Ascending aorta (tissue), 2 donors: ENCODE results near the gene LRCH4. TPM values are rescaled to one million over a fixed set of nuclear protein-coding genes. Genes with fewer than 3 reads are reported as not detected.

Experiments
- DNase-seq, 2 donors: peaks; one replicate each; pipeline ENCODE4 v3.0.0-alpha.2; 2019; ENCODE audit warnings: low spot score in 2 of 2
- H3K27ac ChIP-seq, 2 donors: fragments of 200-600 bp; sonication (generic); one replicate each; pipeline ENCODE4 v1.5.1; 2016 to 2017; ENCODE audit warnings: mild to moderate bottlenecking in 1 of 2
- H3K27me3 ChIP-seq: fragments of 200-600 bp; sonication (generic); one replicate; pipeline ENCODE4 v1.5.1; 2017
- H3K36me3 ChIP-seq, 2 donors: fragments of 200-600 bp; sonication (generic); one replicate each; pipeline ENCODE4 v1.5.1; 2016
- H3K4me1 ChIP-seq, 2 donors: fragments of 200-600 bp; sonication (generic); one replicate each; pipeline ENCODE4 v1.5.1; 2016 to 2017; ENCODE audit warnings: mild to moderate bottlenecking in 1 of 2
- H3K4me3 ChIP-seq, 2 donors: fragments of 200-600 bp; sonication (generic); one replicate each; pipeline ENCODE4 v1.5.1; 2016 to 2017; ENCODE audit warnings: mild to moderate bottlenecking in 1 of 2
- H3K9me3 ChIP-seq, 2 donors: fragments of 200-600 bp; sonication (generic); one replicate each; pipeline ENCODE4 v1.5.1; 2016
- CTCF ChIP-seq, 3 experiments: fragments of 200-600 bp in 2 of 3; fragments of 450-650 bp in 1 of 3; sonication (generic) in 2 of 3; IDR thresholded peaks; one replicate each; pipeline ENCODE4 v1.5.1; 2016 to 2019; ENCODE audit warnings: antibody characterized with exemption in 3 of 3, mild to moderate bottlenecking in 1 of 3, moderate library complexity in 1 of 3
- intact Hi-C: fragments of 100-400 bp; cut with DNase I; formaldehyde crosslinking; loops from one replicate; pipeline ENCODE4 v1.15.1; 2023
- total RNA-seq: library from RNA; depleted of rRNA; stranded (reverse); fragments of >200 nt; gene quantifications from one replicate; pipeline ENCODE4 v1.1.0, GENCODE V29; 2016

The LRCH4 gene
- total RNA-seq, 1 donor from 2014 or later = 113 TPM

GRCh38 chr7:100588438-100588837 is 2.5 kb upstream of the LRCH4 start:
- intact Hi-C loops = no loop called here
- Histone ChIP-seq H3K27me3 (no peaks in the 10 kb centered on the region), H3K9me3 (no peaks in the 10 kb centered on the region), H3K4me3 (no peak overlapping the region), H3K36me3 (no peaks in the 10 kb centered on the region), H3K4me1 (peaks cover 0 to 25% of the 10 kb centered on the region in 2 donors), H3K27ac (no peak overlapping the region)
- peak in 2 of 3 experiments; percentile 6 to 27 for TF ChIP-seq CTCF (IDR thresholded peaks at IDR 0.05)
- no peak for DNase-seq

- intact Hi-C loops = loop anchor here (1.0 to 2.0 kb wide), 6 partner anchors 18 to 120 kb away; partner anchors contain the start of genes AGFG2, GNB2, MOSPD3 and POP7
- Histone ChIP-seq H3K9me3 (no peaks in the 10 kb centered on the region), H3K36me3 (peaks cover 8 to 14% of the 10 kb centered on the region in 2 donors), H3K4me3 (peak within 1 kb of the TSS; percentile 82 to 84), H3K4me1 (peaks cover 0 to 25% of the 10 kb centered on the region in 2 donors), H3K27me3 (no peaks in the 10 kb centered on the region), H3K27ac (peak within 1 kb of the TSS; percentile 84 to 87)
- no peak for TF ChIP-seq CTCF (IDR thresholded peaks at IDR 0.05)
- peak; percentile 99 to 100 for DNase-seq
Measured at GRCh38 chr7:100586266-100587025, 517 bp upstream of the LRCH4 start, which contains the start of gene FBXO24. Gene FBXO24 (plus strand): TSS chr7:100586328. CDS start chr7:100586626, 298 bp downstream.

DNA sequence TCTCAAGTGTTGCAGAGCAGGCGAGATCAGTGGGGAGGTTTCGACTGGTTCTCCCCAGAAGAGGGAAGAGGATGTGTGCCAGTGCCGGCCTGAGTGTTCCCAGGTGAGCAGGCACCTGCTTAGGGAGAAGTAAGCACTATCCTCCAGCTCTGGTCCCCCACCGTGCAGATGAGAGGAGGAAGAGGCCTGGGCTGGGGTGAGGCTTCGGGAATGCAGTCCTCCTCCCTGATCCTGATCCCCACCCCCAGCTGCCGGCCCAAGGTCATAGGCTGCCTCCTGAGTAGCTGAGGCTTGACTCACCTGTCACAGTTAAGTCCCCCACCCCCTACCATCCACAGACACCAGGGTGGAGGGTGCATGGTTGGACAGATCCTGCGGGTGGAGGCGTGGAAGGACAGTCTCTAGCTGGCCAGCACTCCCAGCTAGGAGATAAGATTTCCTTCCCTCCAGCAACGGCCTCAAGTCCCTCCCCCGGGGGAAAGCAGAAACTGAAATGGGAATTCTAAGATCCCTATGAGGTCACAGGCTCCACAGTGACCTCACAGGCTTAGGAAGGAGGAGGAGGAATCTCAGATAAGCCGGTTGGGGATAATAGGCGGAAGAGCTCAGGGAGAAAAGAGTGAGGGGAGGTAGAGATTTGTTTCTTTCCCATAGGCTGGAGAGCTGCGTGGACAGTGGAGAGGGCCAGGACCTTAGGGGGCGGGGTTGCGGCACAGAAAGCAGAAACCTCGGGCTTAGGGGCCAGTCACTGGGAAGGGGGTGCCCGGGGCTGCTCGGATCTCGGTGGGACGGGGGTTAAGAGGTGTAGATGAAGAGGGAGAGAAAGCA is 1.0 kb downstream of the LRCH4 start:
- H3K27me3 ChIP-seq = no peaks in the 10 kb centered on the region
- DNase-seq = no peak
- H3K4me3 ChIP-seq = peak overlapping the region; percentile 82
- H3K9me3 ChIP-seq = no peaks in the 10 kb centered on the region
- H3K36me3 ChIP-seq = peaks cover 16 to 29% of the 10 kb centered on the region in 2 donors
- H3K27ac ChIP-seq = peak overlapping the region; percentile 84 to 87
- intact Hi-C loops = no loop called here
- peaks cover 0 to 22% of the 10 kb centered on the region in 2 donors for H3K4me1 ChIP-seq
- no peak for TF ChIP-seq CTCF (IDR thresholded peaks at IDR 0.05)

DNA sequence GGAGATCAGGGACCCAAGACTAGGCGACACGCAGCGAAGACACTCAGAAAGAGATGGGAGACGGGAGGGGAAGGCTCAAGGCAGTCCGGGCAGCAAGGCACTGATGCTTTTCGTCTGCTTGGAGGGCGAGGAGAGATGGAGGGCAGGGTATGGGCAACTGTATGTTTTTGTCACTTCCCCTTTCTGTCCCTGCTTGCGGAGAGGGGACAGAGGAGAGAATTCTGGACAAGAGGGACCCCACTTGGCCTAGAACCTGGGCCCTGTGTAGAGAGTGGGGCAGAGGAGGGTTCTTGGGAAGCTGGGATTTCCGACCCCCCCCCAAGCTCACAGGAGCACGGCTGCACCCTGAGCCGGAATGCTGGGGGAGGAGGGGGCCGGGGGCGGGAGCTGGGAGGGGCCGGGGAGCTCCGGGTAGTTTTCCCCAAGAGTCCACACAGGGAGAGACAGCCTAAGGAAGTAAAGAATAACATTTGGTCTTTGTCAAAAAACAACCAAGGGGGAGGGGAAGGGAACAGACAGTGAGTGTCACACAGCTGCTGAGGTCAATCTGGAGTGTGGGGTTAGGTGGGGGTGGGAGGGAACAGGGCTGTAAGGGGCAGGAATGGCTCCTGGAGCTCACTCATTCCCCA is 1.8 kb downstream of the LRCH4 start:
- Histone ChIP-seq H3K27me3 (no peaks in the 10 kb centered on the region), H3K27ac (peak overlapping the region; percentile 8 to 84), H3K4me1 (peaks cover 0 to 22% of the 10 kb centered on the region in 2 donors), H3K36me3 (peaks cover 16 to 34% of the 10 kb centered on the region in 2 donors), H3K4me3 (peak overlapping the region; percentile 82), H3K9me3 (no peaks in the 10 kb centered on the region)
- no peak for TF ChIP-seq CTCF (IDR thresholded peaks at IDR 0.05)
- intact Hi-C loops = no loop called here
- DNase-seq = no peak
